Measurements from ENCODE around the gene DUSP28.

Gene DUSP28

GRCh38 chr2:240574386-240575100 is 14.4 kb downstream of the DUSP28 start:
- TF ChIP-seq TARDBP (IDR thresholded peaks at IDR 0.05) (no peak), ZNF384 (IDR thresholded peaks at IDR 0.05) (no peak)

DNA sequence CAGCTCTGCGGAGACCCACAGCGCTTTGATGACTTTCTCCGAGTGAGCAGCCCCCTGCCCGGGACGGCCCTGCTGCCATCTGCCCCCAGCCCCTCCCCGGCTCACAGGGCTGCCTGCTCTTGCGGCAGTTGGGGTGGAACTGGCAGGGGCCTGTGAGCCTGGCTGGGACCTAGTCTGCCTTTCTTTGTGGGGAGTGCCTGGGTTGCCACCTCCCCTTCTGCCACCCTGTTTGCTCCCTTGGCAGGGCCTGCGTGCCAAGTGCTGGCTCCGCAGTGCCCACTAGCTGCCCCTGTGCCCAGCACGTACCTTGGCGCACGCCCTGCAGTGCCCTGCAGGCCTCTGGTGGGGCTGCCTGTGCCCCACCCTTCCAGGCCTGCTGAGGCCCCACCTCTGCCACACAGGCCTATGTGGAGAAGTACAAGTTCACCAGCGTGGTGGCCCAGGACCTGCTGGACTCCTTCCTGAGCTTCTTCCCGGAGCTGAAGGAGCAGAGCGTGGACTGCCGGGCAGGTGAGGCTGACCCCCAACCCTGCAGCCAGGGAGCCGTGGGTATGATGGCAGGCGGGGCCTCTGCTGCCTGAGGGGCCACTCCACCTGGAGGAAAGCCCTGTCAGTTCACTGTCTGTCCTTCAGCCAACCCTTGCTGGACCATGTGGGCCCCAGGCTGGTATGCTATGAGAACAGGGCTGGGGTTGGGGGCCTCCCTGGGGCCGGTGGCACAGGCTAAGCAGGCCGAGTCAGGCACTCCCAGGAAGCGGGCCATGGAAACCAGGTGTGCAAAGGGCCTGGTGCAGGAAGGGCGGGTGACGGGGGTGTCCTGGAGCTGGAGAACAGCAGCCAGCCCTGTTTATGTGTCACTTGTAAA is 15.2 kb downstream of the DUSP28 start:
- POLR2A ChIA-PET, result interaction anchor here (2.8 kb wide), 1 partner anchor 11 kb away, joined by 15 read pairs; the partner anchor contains the start of gene CAPN10
- CTCF ChIA-PET, result no interaction called here
- no peak for DNase-seq (ENCODE audit: extremely low spot score)
- TF ChIP-seq SP1 (IDR thresholded peaks at IDR 0.05), result no peak
- no peak for TF ChIP-seq ZNF384 (IDR thresholded peaks at IDR 0.05)
- no peak for TF ChIP-seq L3MBTL2 (conservative IDR thresholded peaks at IDR 0.05)
- no peak for TF ChIP-seq PKNOX1 (IDR thresholded peaks at IDR 0.05)
- no peak for TF ChIP-seq CTBP1 (IDR thresholded peaks at IDR 0.05; ENCODE audit: borderline replicate concordance)
- no peak for TF ChIP-seq ELF4 (IDR thresholded peaks at IDR 0.05)

More at GRCh38 chr2:240574386-240575100, 14.4 kb downstream of the DUSP28 start:
- ChIA-PET POLR2A (interaction anchor here (1.3 kb wide), 1 partner anchor 12 kb away, joined by 3 read pairs; the partner anchor contains the start of gene CAPN10), CTCF (no interaction called here)
- no peak for DNase-seq (ENCODE audit: extremely low spot score)

DNA sequence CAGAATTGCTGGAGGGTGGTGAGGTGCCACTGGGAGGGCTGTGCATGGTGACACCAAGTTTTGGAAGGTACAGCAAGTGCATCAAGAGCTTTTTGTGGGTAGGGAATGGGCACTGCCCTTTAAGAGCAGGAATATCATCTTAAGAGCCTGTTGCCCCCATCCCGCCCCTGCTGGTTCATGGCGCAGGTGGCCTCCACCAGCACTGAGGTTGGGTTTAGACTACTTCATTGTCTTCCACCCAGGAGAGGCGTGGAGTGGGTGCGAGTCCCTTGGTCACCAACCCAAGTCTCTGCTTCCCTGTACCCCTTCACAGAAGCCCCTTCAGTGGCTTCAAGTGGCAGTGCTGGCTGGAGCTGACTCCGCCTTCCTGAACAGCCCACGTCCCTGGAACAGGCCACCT is 15.9 kb downstream of the DUSP28 start:
- ChIA-PET POLR2A (interaction anchor here (2.8 kb wide), 1 partner anchor 10 kb away, joined by 15 read pairs; the partner anchor contains the start of gene CAPN10), CTCF (no interaction called here)

GRCh38 chr2:240576436-240577205 is 16.5 kb downstream of the DUSP28 start:
- TF ChIP-seq LEF1 (IDR thresholded peaks at IDR 0.05; ENCODE audit: borderline replicate concordance) (no peak), NFRKB (IDR thresholded peaks at IDR 0.05) (no peak), BHLHE40 (IDR thresholded peaks at IDR 0.05; ENCODE audit: borderline replicate concordance) (no peak), FOXA1 (IDR thresholded peaks at IDR 0.05) (no peak)
- CTCF ChIA-PET, result no interaction called here
- DNase-seq (ENCODE audit: extremely low spot score), result no peak
- POLR2A ChIA-PET, result interaction anchor here (2.8 kb wide), 1 partner anchor 10 kb away, joined by 15 read pairs; the partner anchor contains the start of gene CAPN10

More for the DNA sequence above, 15.9 kb downstream of the DUSP28 start:
- DNase-seq (ENCODE audit: extremely low spot score), result no peak
- TF ChIP-seq PKNOX1 (IDR thresholded peaks at IDR 0.05) (no peak), FOXA1 (IDR thresholded peaks at IDR 0.05) (no peak), FOXK2 (IDR thresholded peaks at IDR 0.05) (no peak)

GRCh38 chr2:240577281-240578109 is 17.3 kb downstream of the DUSP28 start:
- ChIA-PET CTCF (no interaction called here), POLR2A (interaction anchor here (2.8 kb wide), 1 partner anchor 9 kb away, joined by 15 read pairs; the partner anchor contains the start of gene CAPN10)

DNA sequence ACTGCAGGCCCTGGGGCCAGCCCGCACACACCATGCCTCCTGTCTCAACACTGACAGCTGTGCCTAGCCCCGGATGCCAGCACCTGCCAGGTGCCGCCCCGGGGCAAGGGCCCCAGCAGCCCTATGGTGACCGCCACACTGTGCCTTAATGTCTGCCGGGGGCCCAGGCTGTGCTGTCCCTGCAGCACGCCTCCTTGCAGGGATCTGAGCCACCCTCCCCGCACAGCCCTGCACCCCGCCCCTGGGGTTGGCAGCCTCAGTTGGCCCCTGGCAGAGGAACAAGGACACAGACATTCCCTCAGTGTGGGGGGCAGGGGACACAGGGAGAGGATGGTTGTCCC is 17.9 kb downstream of the DUSP28 start:
- DNase-seq (ENCODE audit: extremely low spot score), result no peak
- CTCF ChIA-PET, result no interaction called here
- POLR2A ChIA-PET, result interaction anchor here (2.8 kb wide), 1 partner anchor 8 kb away, joined by 15 read pairs; the partner anchor contains the start of gene CAPN10
- TF ChIP-seq FOXA1 (IDR thresholded peaks at IDR 0.05) (no peak), FOXK2 (IDR thresholded peaks at IDR 0.05) (no peak), SP1 (IDR thresholded peaks at IDR 0.05) (no peak), FOXM1 (IDR thresholded peaks at IDR 0.05; ENCODE audit: borderline replicate concordance) (no peak), LEF1 (IDR thresholded peaks at IDR 0.05; ENCODE audit: borderline replicate concordance) (no peak), TARDBP (IDR thresholded peaks at IDR 0.05) (no peak), ZNF384 (IDR thresholded peaks at IDR 0.05) (no peak), ELF4 (IDR thresholded peaks at IDR 0.05) (no peak), SUZ12 (IDR thresholded peaks at IDR 0.05) (no peak), CTBP1 (IDR thresholded peaks at IDR 0.05; ENCODE audit: borderline replicate concordance) (no peak), PKNOX1 (IDR thresholded peaks at IDR 0.05) (no peak), L3MBTL2 (conservative IDR thresholded peaks at IDR 0.05) (no peak), BHLHE40 (IDR thresholded peaks at IDR 0.05; ENCODE audit: borderline replicate concordance) (no peak), HDGF (IDR thresholded peaks at IDR 0.05; ENCODE audit: borderline replicate concordance) (no peak), NFRKB (IDR thresholded peaks at IDR 0.05) (no peak), ARNT (IDR thresholded peaks at IDR 0.05) (no peak)

More at GRCh38 chr2:240577281-240578109, 17.3 kb downstream of the DUSP28 start:
- DNase-seq (ENCODE audit: extremely low spot score), result no peak
- no peak for TF ChIP-seq FOXA1 (IDR thresholded peaks at IDR 0.05)
- no peak for TF ChIP-seq BHLHE40 (IDR thresholded peaks at IDR 0.05; ENCODE audit: borderline replicate concordance)
- no peak for TF ChIP-seq PKNOX1 (IDR thresholded peaks at IDR 0.05)
- TF ChIP-seq ARNT (IDR thresholded peaks at IDR 0.05), result no peak
- TF ChIP-seq HDGF (IDR thresholded peaks at IDR 0.05; ENCODE audit: borderline replicate concordance), result no peak

All from HEK293T (cell line).